HepG2 (cell line): ENCODE results near the gene TMEM108. TPM values are rescaled to one million over a fixed set of nuclear protein-coding genes. Genes with fewer than 3 reads are reported as not detected.

ENCODE experiments used
- ATAC-seq: fragments of 200-7000 bp; cut with Tn5 transposase; 3 replicates; pipeline ENCODE4 v1.9.1; 2020; ENCODE audit warnings: mild to moderate bottlenecking, moderate library complexity
- BruUV-seq: library from RNA; stranded (reverse); fragments of 400-500 nt; replicated peaks from 2 replicates; lab custom pipeline; 2021; lab: Mats Ljungman, UMichigan
- CTCF ChIA-PET: fragments of 300-600 bp; formaldehyde crosslinking; extraction: SDS; loops from one replicate; lab custom pipeline; 2021; ENCODE audit warnings: low total read pairs, inconsistent platforms, low intra/inter-chr PET ratio; lab: Yijun Ruan, JAX
- POLR2A ChIA-PET: fragments of 350-600 bp; sonication (Branson Sonifier 250); formaldehyde crosslinking; loops from one replicate; lab custom pipeline; 2020; ENCODE audit warnings: antibody characterized with exemption, inconsistent platforms; lab: Yijun Ruan, JAX
- DNase-seq: peaks from one replicate; pipeline ENCODE4 v3.0.0-alpha.2; 2015; ENCODE audit warnings: low spot score
- FAIRE-seq: peaks from 3 replicates; lab custom pipeline; 2011; peaks lifted over from hg19 to GRCh38; lab: Jason Lieb, UNC
- H2AFZ ChIP-seq: one replicate; pipeline ENCODE4 v1.6.1; 2011; ENCODE audit warnings: low read length, inconsistent platforms
- H3K27ac ChIP-seq: fragments of 300-600 bp; 3 replicates; pipeline ENCODE4 v1.8.0; 2011; ENCODE audit warnings: mixed run types, mild to moderate bottlenecking, mixed read lengths, low read length, inconsistent platforms; ENCODE audit not compliant: insufficient read depth; ENCODE audit errors: extremely low read length
- H3K27me3 ChIP-seq, 2 experiments: fragments of 200-600 bp in 1 of 2; 2 replicates in 1 of 2; 3 replicates in 1 of 2; pipeline versions ENCODE4 v1.6.0 to v1.8.0; 2011; ENCODE audit warnings: low read length in 2 of 2, mild to moderate bottlenecking in 2 of 2, moderate library complexity in 2 of 2, inconsistent platforms in 1 of 2; ENCODE audit not compliant: insufficient read depth in 2 of 2, control insufficient read depth in 1 of 2
- H3K36me3 ChIP-seq, 2 experiments: fragments of 200-600 bp in 1 of 2; replicated peaks in 1 of 2; 2 replicates in 1 of 2; 3 replicates in 1 of 2; pipeline versions ENCODE4 v1.5.1 to v1.8.0; 2011; ENCODE audit warnings: low read length in 2 of 2, inconsistent platforms in 1 of 2; ENCODE audit not compliant: insufficient read depth in 2 of 2, control insufficient read depth in 1 of 2
- H3K4me1 ChIP-seq: 2 replicates; pipeline ENCODE4 v1.5.1; 2012; ENCODE audit warnings: low read length, inconsistent platforms; ENCODE audit not compliant: insufficient read depth
- H3K4me2 ChIP-seq: 2 replicates; pipeline ENCODE4 v1.6.0; 2011; ENCODE audit warnings: low read depth, low read length, inconsistent platforms
- H3K4me3 ChIP-seq, 3 experiments: fragments of 200-600 bp in 1 of 3; sonication (generic), shearing (Covaris generic) in 1 of 3; replicated peaks in 1 of 3; 2 replicates each; pipeline ENCODE4 v1.5.1; 2011 to 2016; ENCODE audit warnings: low read length in 3 of 3, inconsistent platforms in 2 of 3, low read depth in 2 of 3, mild to moderate bottlenecking in 2 of 3, control low read depth in 1 of 3, mixed read lengths in 1 of 3; ENCODE audit not compliant: insufficient read depth in 1 of 3
- H3K79me2 ChIP-seq: one replicate; pipeline ENCODE4 v1.6.1; 2011; ENCODE audit warnings: low read length, inconsistent platforms; ENCODE audit not compliant: insufficient read depth
- H3K9ac ChIP-seq: 2 replicates; pipeline ENCODE4 v1.6.0; 2011; ENCODE audit warnings: mild to moderate bottlenecking, low read depth, low read length, inconsistent platforms; ENCODE audit not compliant: insufficient read depth
- H3K9me3 ChIP-seq: 2 replicates; pipeline ENCODE4 v1.5.1; 2012; ENCODE audit warnings: mild to moderate bottlenecking, low read length
- H4K20me1 ChIP-seq: 2 replicates; pipeline ENCODE4 v1.6.0; 2011; ENCODE audit warnings: inconsistent platforms, mild to moderate bottlenecking, low read length, moderate library complexity; ENCODE audit not compliant: insufficient read depth
- BHLHE40 ChIP-seq: IDR thresholded peaks from 2 replicates; pipeline ENCODE4 v1.6.1; 2011; ENCODE audit warnings: low read length, improper control_type of control experiment
- BORCS8-MEF2B ChIP-seq: sonication (generic); formaldehyde crosslinking; IDR thresholded peaks from 2 replicates; pipeline ENCODE4 v1.8.0; 2022; ENCODE audit warnings: mild to moderate bottlenecking, missing genetic modification reagents
- GFI1 ChIP-seq: sonication (generic); formaldehyde crosslinking; IDR thresholded peaks from 2 replicates; pipeline ENCODE4 v1.5.0; 2020; ENCODE audit warnings: missing genetic modification reagents, mild to moderate bottlenecking, borderline replicate concordance
- KLF13 ChIP-seq: sonication (generic); formaldehyde crosslinking; IDR thresholded peaks from 2 replicates; pipeline ENCODE4 v1.4.0; 2020; ENCODE audit warnings: mild to moderate bottlenecking, missing genetic modification reagents
- LRRFIP1 ChIP-seq: sonication (generic); formaldehyde crosslinking; conservative IDR thresholded peaks from 2 replicates; pipeline ENCODE4 v1.4.0; 2020; ENCODE audit warnings: missing genetic modification reagents
- MED13 ChIP-seq: sonication (generic); formaldehyde crosslinking; IDR thresholded peaks from 2 replicates; pipeline ENCODE4 v1.5.0; 2020; ENCODE audit warnings: missing genetic modification reagents
- RARG ChIP-seq: sonication (generic); formaldehyde crosslinking; IDR thresholded peaks from 2 replicates; pipeline ENCODE4 v1.4.0; 2020; ENCODE audit warnings: low read depth, mild to moderate bottlenecking, missing genetic modification reagents
- ZBTB21 ChIP-seq: sonication (generic); formaldehyde crosslinking; IDR thresholded peaks from 2 replicates; pipeline ENCODE4 v1.4.0; 2020; ENCODE audit warnings: missing genetic modification reagents
- WGBS: methylation state at CpG from one replicate; pipeline ENCODE4 v1.1.6; 2017; ENCODE audit warnings: low lambda C conversion rate; 5-methylcytosine and 5-hydroxymethylcytosine counted together
- in situ Hi-C: cut with HindIII; loops from 2 replicates; pipeline ENCODE4 v1.10.0; 2017; ENCODE audit warnings: low pct_unique_long_range_greater_than_20kb; ENCODE audit not compliant: extremely low pct_ligation_motif_present
- intact Hi-C: fragments of 100-400 bp; cut with micrococcal nuclease; formaldehyde crosslinking; loops from one replicate; pipeline ENCODE4 v1.10.0; 2022; ENCODE audit not compliant: unreplicated experiment
- polyA plus RNA-seq, 8 experiments: library from polyadenylated mRNA; depleted of rRNA in 3 of 8; stranded (reverse) in 7 of 8; unstranded in 1 of 8; fragments of >200 nt; fragmentation: Illumina TruSeq in 4 of 8; extraction: Trizol in 4 of 8; gene quantifications; 2 replicates each; pipeline versions ENCODE4 v1.2.1 to v1.2.3, GENCODE V29; 2011 to 2016; ENCODE audit warnings: low read depth in 4 of 8, missing spikeins in 1 of 8, mixed read lengths in 1 of 8; ENCODE audit not compliant: insufficient read depth in 1 of 8
- total RNA-seq, 5 experiments: library from RNA; depleted of rRNA; stranded (reverse); fragments of >200 nt; fragmentation: Illumina TruSeq; extraction: Trizol; gene quantifications; 2 replicates each; pipeline ENCODE4 v1.2.3, GENCODE V29; 2016; ENCODE audit warnings: low read depth in 1 of 5
- TF ChIP-seq, protein P1 (sequence below): IDR thresholded peaks from 2 replicates; pipeline ENCODE4 v1.6.1; 2016; ENCODE audit warnings: missing biosample characterization, missing genetic modification reagents, low read depth
- TF ChIP-seq, protein P2 (sequence below): sonication (generic); formaldehyde crosslinking; IDR thresholded peaks from 2 replicates; pipeline ENCODE4 v1.8.0; 2022; ENCODE audit warnings: missing genetic modification reagents, low read depth, mild to moderate bottlenecking, borderline replicate concordance
- TF ChIP-seq, protein P3 (sequence below): sonication (generic); formaldehyde crosslinking; IDR thresholded peaks from 2 replicates; pipeline ENCODE4 v1.4.0; 2020; ENCODE audit warnings: mild to moderate bottlenecking, missing genetic modification reagents
- TF ChIP-seq, protein P4 (sequence below): sonication (generic); formaldehyde crosslinking; IDR thresholded peaks from 2 replicates; pipeline ENCODE4 v1.5.0; 2020; ENCODE audit warnings: missing genetic modification reagents

TMEM108 gene
- total and polyA plus RNA-seq, 2 of the 13 experiments (the other 11 are each of a cell fraction or from before 2014, with no cell fraction given), result not detected

DNA sequence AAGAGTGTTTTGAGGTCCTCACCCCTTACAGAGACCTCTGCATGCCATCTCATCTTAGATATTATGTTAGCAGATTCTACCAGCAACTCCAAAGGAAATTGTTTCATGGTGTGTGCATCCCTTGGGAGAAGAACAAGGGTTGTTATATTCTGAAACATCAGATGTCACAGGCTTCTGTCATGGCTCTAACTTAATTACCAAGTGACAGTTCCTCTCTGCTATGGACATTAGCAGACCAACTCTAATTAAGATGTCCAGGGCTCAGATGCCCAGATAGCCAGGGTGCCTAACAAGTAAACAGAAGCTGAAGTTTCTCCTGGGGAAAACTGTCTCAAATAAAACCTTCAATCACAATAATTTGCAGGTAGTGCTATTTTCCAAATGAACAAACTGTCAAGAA, 208.6 kb downstream of the TMEM108 start (continued):
- TF ChIP-seq LRRFIP1 (CRISPR knock-in tag) (no peak), RARG (CRISPR knock-in tag) (no peak), BORCS8-MEF2B (CRISPR knock-in tag) (no peak), GFI1 (CRISPR knock-in tag) (no peak), KLF13 (CRISPR knock-in tag) (no peak), BHLHE40 (no peak)
- TF ChIP-seq, protein P1, sequence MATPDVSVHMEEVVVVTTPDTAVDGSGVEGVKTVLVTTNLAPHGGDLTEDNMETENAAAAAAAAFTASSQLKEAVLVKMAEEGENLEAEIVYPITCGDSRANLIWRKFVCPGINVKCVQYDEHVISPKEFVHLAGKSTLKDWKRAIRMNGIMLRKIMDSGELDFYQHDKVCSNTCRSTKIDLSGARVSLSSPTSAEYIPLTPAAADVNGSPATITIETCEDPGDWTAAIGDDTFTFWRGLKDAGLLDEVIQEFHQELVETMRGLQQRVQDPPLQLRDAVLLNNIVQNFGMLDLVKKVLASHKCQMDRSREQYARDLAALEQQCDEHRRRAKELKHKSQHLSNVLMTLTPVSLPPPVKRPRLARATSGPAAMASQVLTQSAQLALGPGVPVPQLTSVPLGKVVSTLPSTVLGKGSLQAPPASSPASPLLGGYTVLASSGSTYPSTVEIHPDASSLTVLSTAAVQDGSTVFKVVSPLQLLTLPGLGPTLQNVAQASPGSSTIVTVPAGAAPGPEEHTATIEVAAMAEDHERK (CRISPR knock-in tag), result no peak
- TF ChIP-seq, protein P2, sequence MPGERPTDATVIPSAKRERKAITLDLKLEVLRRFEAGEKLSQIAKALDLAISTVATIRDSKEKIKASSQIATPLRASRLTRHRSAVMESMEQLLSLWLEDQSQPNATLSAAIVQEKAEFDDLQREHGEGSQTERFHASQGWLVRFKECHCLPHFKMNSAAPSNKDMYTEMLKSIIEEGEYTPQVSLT, result no peak

GRCh38 chr3:133248389-133248788, 210.2 kb downstream of the TMEM108 start:
- 25% methylated on average over 2 of the region's 2 CpGs for WGBS
- ATAC-seq, result no peak
- POLR2A ChIA-PET, result no interaction called here
- Histone ChIP-seq H3K36me3 (no peaks in the 10 kb centered on the region), H3K9me3 (no peaks in the 10 kb centered on the region), H3K9ac (no peak overlapping the region), H3K27me3 (no peaks in the 10 kb centered on the region; a peak in 2 of 5 replicates), H3K27ac (no peak overlapping the region), H3K4me1 (no peaks in the 10 kb centered on the region), H4K20me1 (no peaks in the 10 kb centered on the region), H3K4me3 (no peak overlapping the region), H3K79me2 (no peaks in the 10 kb centered on the region), H3K4me2 (no peak overlapping the region), H2AFZ (no peak overlapping the region)
- DNase-seq, result no peak
- no peak for FAIRE-seq
- in situ Hi-C loops (no loop called here), intact Hi-C loops (loop anchor here (1.0 kb wide), 1 partner anchor 25 kb away; no protein-coding TSS in a partner anchor)
- CTCF ChIA-PET, result no interaction called here
- BruUV-seq, result no TSS peak
- TF ChIP-seq ZBTB21 (CRISPR knock-in tag) (no peak), MED13 (CRISPR knock-in tag) (no peak)
- TF ChIP-seq, protein P3, sequence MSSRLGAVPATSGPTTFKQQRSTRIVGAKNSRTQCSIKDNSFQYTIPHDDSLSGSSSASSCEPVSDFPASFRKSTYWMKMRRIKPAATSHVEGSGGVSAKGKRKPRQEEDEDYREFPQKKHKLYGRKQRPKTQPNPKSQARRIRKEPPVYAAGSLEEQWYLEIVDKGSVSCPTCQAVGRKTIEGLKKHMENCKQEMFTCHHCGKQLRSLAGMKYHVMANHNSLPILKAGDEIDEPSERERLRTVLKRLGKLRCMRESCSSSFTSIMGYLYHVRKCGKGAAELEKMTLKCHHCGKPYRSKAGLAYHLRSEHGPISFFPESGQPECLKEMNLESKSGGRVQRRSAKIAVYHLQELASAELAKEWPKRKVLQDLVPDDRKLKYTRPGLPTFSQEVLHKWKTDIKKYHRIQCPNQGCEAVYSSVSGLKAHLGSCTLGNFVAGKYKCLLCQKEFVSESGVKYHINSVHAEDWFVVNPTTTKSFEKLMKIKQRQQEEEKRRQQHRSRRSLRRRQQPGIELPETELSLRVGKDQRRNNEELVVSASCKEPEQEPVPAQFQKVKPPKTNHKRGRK (CRISPR knock-in tag), result no peak
- TF ChIP-seq, protein P4, sequence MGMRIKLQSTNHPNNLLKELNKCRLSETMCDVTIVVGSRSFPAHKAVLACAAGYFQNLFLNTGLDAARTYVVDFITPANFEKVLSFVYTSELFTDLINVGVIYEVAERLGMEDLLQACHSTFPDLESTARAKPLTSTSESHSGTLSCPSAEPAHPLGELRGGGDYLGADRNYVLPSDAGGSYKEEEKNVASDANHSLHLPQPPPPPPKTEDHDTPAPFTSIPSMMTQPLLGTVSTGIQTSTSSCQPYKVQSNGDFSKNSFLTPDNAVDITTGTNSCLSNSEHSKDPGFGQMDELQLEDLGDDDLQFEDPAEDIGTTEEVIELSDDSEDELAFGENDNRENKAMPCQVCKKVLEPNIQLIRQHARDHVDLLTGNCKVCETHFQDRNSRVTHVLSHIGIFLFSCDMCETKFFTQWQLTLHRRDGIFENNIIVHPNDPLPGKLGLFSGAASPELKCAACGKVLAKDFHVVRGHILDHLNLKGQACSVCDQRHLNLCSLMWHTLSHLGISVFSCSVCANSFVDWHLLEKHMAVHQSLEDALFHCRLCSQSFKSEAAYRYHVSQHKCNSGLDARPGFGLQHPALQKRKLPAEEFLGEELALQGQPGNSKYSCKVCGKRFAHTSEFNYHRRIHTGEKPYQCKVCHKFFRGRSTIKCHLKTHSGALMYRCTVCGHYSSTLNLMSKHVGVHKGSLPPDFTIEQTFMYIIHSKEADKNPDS (CRISPR knock-in tag), result no peak
